GM12865 (cell line): ENCODE results near the gene SPACA6.

Source experiments
- DNase-seq: peaks from one replicate; pipeline ENCODE4 v3.0.0; 2010; ENCODE audit warnings: low read depth
- H3K4me3 ChIP-seq: 2 replicates; pipeline ENCODE4 v1.5.1; 2011; ENCODE audit warnings: mild to moderate bottlenecking, low read depth, low read length, control low read depth
- CTCF ChIP-seq: IDR thresholded peaks from 2 replicates; pipeline ENCODE4 v1.5.1; 2011; ENCODE audit warnings: low read length, control low read depth, low read depth, inconsistent platforms; ENCODE audit not compliant: insufficient read depth; ENCODE audit errors: missing control alignments

Gene SPACA6

GRCh38 chr19:51694318-51695085, 1.4 kb downstream of the SPACA6 start:
- no peak for TF ChIP-seq CTCF
- H3K4me3 ChIP-seq, result no peak overlapping the region
- no peak for DNase-seq

- DNase-seq, result no peak
- no peak for TF ChIP-seq CTCF
- H3K4me3 ChIP-seq, result no peak overlapping the region
These were observed 2.0 kb downstream of the SPACA6 start for GRCh38 chr19:51695088-51695487.

- H3K4me3 ChIP-seq, result no peak overlapping the region
- no peak for TF ChIP-seq CTCF
- no peak for DNase-seq
These were observed 2.7 kb downstream of the SPACA6 start for GRCh38 chr19:51695702-51696315.

GRCh38 chr19:51696606-51697005, 3.5 kb downstream of the SPACA6 start:
- no peak for DNase-seq
- H3K4me3 ChIP-seq, result no peak overlapping the region
- TF ChIP-seq CTCF, result no peak

- TF ChIP-seq CTCF, result no peak
- no peak for DNase-seq
- no peak overlapping the region for H3K4me3 ChIP-seq
These were observed 4.1 kb downstream of the SPACA6 start for GRCh38 chr19:51697169-51697776.

GRCh38 chr19:51698296-51698695, 5.2 kb downstream of the SPACA6 start:
- H3K4me3 ChIP-seq, result no peak overlapping the region
- no peak for DNase-seq
- TF ChIP-seq CTCF, result no peak
